Liver (tissue), 3 donors: ENCODE results near the gene TNFRSF13B.

Experiments used
- CTCF ChIP-seq: fragments of 150-350 bp; IDR thresholded peaks from 2 replicates; pipeline ENCODE4 v1.5.1; 2017; ENCODE audit warnings: improper control_type of control experiment, low read depth, low read length; ENCODE audit not compliant: missing input control
- EGR1 ChIP-seq, 2 donors: IDR thresholded peaks; 2 replicates each; pipeline ENCODE4 v1.6.1; 2016 to 2018; ENCODE audit warnings: antibody characterized with exemption in 2 of 2, low read depth in 2 of 2
- HNF4G ChIP-seq: IDR thresholded peaks from 2 replicates; pipeline ENCODE4 v1.6.1; 2016; ENCODE audit warnings: antibody characterized with exemption
- JUND ChIP-seq, 2 donors: IDR thresholded peaks; 2 replicates each; pipeline ENCODE4 v1.6.1; 2016; ENCODE audit warnings: antibody characterized with exemption in 2 of 2
- MAX ChIP-seq: IDR thresholded peaks from 2 replicates; pipeline ENCODE4 v1.6.1; 2016; ENCODE audit warnings: antibody characterized with exemption
- RAD21 ChIP-seq, 2 donors: IDR thresholded peaks; 2 replicates each; pipeline ENCODE4 v1.6.1; 2016; ENCODE audit warnings: antibody characterized with exemption in 2 of 2, mild to moderate bottlenecking in 2 of 2
- REST ChIP-seq: IDR thresholded peaks from 2 replicates; pipeline ENCODE4 v1.6.1; 2016; ENCODE audit warnings: antibody characterized with exemption, mild to moderate bottlenecking
- RXRA ChIP-seq, 2 donors: IDR thresholded peaks; 2 replicates each; pipeline ENCODE4 v1.6.1; 2017 to 2018; ENCODE audit warnings: antibody characterized with exemption in 2 of 2, mild to moderate bottlenecking in 1 of 2
- SP1 ChIP-seq: IDR thresholded peaks from 2 replicates; pipeline ENCODE4 v1.6.1; 2018; ENCODE audit warnings: antibody characterized with exemption, mild to moderate bottlenecking
- TAF1 ChIP-seq: conservative IDR thresholded peaks from 2 replicates; pipeline ENCODE4 v1.6.1; 2016; ENCODE audit warnings: antibody characterized with exemption, mild to moderate bottlenecking
- YY1 ChIP-seq: IDR thresholded peaks from 2 replicates; pipeline ENCODE4 v1.6.1; 2016; ENCODE audit warnings: antibody characterized with exemption, mild to moderate bottlenecking
- TF ChIP-seq, protein P1 (sequence below): IDR thresholded peaks from 2 replicates; pipeline ENCODE4 v1.6.1; 2016; ENCODE audit warnings: antibody characterized with exemption
- donor health status: healthy.
- donor health status: healthy.

- no peak for TF ChIP-seq CTCF
- TF ChIP-seq, protein P1, sequence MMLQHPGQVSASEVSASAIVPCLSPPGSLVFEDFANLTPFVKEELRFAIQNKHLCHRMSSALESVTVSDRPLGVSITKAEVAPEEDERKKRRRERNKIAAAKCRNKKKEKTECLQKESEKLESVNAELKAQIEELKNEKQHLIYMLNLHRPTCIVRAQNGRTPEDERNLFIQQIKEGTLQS: no peak
- no peak for TF ChIP-seq EGR1 (IDR thresholded peaks at IDR 0.05; ENCODE audit: low read depth in 2 of 2)
- TF ChIP-seq RAD21 (IDR thresholded peaks at IDR 0.05): no peak
- no peak for TF ChIP-seq RXRA (IDR thresholded peaks at IDR 0.05)
- TF ChIP-seq TAF1: no peak
- no peak for TF ChIP-seq YY1
- no peak for TF ChIP-seq JUND (IDR thresholded peaks at IDR 0.05)
- TF ChIP-seq HNF4G: no peak
- TF ChIP-seq MAX: no peak
- TF ChIP-seq REST: no peak
- TF ChIP-seq SP1: no peak
Observed at GRCh38 chr17:17019430-17019762, 47.5 kb upstream of the TNFRSF13B start.
